Measurements from ENCODE around the gene KLK12.
"Not testable (repeated sequence)": the region's sequence is repeated elsewhere in the genome, so short reads cannot be mapped to it uniquely, and the experiment has no call there.

The KLK12 gene

GRCh38 chr19:50998686-50999085 lies 36.1 kb downstream of the KLK12 start:
- Mint-ChIP-seq H3K4me3 (no peak overlapping the region), H3K9me3 (no peaks in the 10 kb centered on the region), H3K36me3 (ENCODE audit: low read depth) (no peaks in the 10 kb centered on the region), H3K4me1 (ENCODE audit: low read depth) (no peaks in the 10 kb centered on the region), H3K27ac (no peak overlapping the region), H3K27me3 (ENCODE audit: low read depth) (no peaks in the 10 kb centered on the region)

- H3K9me3 Mint-ChIP-seq, result no peaks in the 10 kb centered on the region
- H3K36me3 Mint-ChIP-seq (ENCODE audit: low read depth), result no peaks in the 10 kb centered on the region
- no peaks in the 10 kb centered on the region for H3K4me1 Mint-ChIP-seq (ENCODE audit: low read depth)
- no peak overlapping the region for H3K27ac Mint-ChIP-seq
- no peak overlapping the region for H3K4me3 Mint-ChIP-seq
- H3K27me3 Mint-ChIP-seq (ENCODE audit: low read depth), result no peaks in the 10 kb centered on the region
These were observed 36.7 kb downstream of the KLK12 start for GRCh38 chr19:50998061-50998460.

DNA sequence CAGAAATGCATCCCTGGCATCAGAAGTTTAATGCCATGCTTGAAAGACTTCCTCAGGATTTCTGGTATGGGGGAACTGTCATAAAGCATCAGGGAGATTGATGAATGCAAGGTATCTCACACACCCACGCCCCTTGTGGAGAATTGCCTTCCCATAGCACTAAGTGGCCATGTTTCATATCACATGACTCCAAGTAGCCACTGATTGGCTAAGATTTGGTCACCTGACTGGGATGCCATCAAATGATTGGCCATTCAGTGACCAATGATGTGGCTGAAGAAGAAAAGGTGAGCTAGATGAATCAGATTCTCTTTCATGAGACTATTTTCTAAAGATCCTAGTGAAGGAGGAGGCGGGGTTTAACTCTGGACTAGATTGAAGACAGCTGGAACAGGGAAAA lies 40.7 kb downstream of the KLK12 start:
- Mint-ChIP-seq H3K27ac (no peak overlapping the region), H3K4me3 (no peak overlapping the region), H3K36me3 (ENCODE audit: low read depth) (no peaks in the 10 kb centered on the region), H3K9me3 (no peaks in the 10 kb centered on the region), H3K27me3 (ENCODE audit: low read depth) (peaks cover 11% of the 10 kb centered on the region), H3K4me1 (ENCODE audit: low read depth) (no peaks in the 10 kb centered on the region)

DNA sequence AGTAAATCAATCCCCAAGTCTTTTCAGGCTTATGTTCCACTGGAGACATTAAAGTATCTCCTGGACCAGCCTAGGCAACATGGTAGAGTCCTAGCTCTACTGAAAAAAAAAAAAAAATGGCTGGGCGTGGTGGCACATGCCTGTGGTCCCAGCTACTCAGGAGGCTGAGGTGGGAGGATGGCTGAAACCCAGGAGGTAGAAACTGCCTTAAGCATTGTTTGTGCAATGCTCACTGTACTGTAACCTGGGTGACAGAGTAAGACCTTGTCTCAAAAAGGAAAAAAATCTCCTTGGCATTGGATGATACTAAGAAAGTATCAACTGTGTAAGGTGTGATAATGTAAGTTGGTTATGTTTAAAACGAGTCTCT lies 42.2 kb downstream of the KLK12 start:
- no peak overlapping the region for H3K27ac Mint-ChIP-seq
- H3K4me1 Mint-ChIP-seq (ENCODE audit: low read depth), result no peaks in the 10 kb centered on the region
- H3K9me3 Mint-ChIP-seq, result no peaks in the 10 kb centered on the region
- no peak overlapping the region for H3K4me3 Mint-ChIP-seq
- no peaks in the 10 kb centered on the region for H3K36me3 Mint-ChIP-seq (ENCODE audit: low read depth)
- peaks cover 12% of the 10 kb centered on the region for H3K27me3 Mint-ChIP-seq (ENCODE audit: low read depth)

GRCh38 chr19:50984416-50984815 lies 50.4 kb downstream of the KLK12 start:
- H3K36me3 Mint-ChIP-seq (ENCODE audit: low read depth); H3K9me3 Mint-ChIP-seq; H3K27ac Mint-ChIP-seq; H3K4me3 Mint-ChIP-seq; H3K4me1 Mint-ChIP-seq (ENCODE audit: low read depth): not testable (repeated sequence)
- peaks cover 14% of the 10 kb centered on the region for H3K27me3 Mint-ChIP-seq (ENCODE audit: low read depth)

DNA sequence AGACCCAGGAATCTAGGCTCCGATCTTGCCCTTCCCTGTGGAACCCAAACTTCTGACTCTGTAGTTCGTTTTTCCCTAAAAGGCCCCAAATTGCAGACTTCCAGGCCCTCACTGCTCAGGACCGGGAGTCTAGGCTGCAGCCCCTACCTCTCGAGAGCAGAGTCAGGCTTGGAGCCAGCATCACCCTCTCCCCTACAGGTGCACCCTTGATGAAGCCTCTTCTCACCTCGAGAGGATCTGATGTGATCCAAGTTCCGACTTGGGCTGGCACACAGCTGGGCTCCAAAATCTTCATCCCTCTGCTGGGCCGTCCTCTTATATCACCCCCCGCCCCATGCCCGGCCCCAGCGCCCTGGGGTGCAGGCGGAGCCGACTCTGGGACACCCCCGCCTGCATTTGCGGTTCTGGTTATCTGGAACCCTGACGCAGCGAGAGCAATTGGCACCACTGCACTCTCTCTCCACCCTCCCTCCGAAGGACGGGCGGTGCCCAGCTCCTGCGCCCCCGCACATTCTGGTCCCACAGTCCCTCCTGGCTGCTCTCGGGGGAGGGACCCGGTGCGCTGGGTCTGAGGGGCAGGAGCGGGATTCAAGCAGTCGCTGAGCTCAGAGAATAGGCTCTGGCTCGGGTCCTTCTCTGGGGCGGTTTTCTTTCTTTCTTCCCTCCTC lies 51.0 kb downstream of the KLK12 start, which contains the start of gene KLK7:
KLK7 (minus strand) TSS at position 293 of the 668 bp plus-strand sequence. CDS start 1,518 bp downstream, outside the sequence.
- Mint-ChIP-seq H3K27me3 (ENCODE audit: low read depth) (peaks cover 11% of the 10 kb centered on the region), H3K4me1 (ENCODE audit: low read depth) (no peaks in the 10 kb centered on the region), H3K9me3 (no peaks in the 10 kb centered on the region), H3K4me3 (no peak within 1 kb of the TSS), H3K27ac (no peak within 1 kb of the TSS), H3K36me3 (ENCODE audit: low read depth) (no peaks in the 10 kb centered on the region)

DNA sequence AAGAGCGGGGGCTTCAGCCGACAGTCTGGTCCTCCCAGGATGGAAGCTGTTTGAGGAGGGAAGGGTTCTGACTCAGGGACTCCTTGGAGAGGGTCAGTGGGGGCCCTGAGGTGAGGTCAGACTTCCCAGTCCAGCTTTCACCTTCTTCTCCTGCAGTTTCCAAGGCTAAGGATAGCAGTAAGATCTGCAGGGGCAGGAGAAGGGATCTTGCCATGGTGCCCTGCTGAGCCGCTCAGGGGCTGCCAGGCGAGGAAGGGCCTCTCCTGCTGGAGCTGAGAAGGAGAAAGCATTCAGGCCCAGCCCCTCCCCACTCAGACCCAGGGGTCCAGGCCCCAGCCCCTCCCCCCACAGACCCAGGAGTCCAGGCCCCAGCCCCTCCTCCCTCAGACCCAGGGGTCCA lies 52.6 kb downstream of the KLK12 start:
- H3K36me3 Mint-ChIP-seq (ENCODE audit: low read depth), result no peaks in the 10 kb centered on the region
- H3K27me3 Mint-ChIP-seq (ENCODE audit: low read depth), result peaks cover 11% of the 10 kb centered on the region
- no peaks in the 10 kb centered on the region for H3K9me3 Mint-ChIP-seq
- H3K4me3 Mint-ChIP-seq, result no peak overlapping the region
- H3K27ac Mint-ChIP-seq, result no peak overlapping the region
- H3K4me1 Mint-ChIP-seq (ENCODE audit: low read depth), result no peaks in the 10 kb centered on the region

DNA sequence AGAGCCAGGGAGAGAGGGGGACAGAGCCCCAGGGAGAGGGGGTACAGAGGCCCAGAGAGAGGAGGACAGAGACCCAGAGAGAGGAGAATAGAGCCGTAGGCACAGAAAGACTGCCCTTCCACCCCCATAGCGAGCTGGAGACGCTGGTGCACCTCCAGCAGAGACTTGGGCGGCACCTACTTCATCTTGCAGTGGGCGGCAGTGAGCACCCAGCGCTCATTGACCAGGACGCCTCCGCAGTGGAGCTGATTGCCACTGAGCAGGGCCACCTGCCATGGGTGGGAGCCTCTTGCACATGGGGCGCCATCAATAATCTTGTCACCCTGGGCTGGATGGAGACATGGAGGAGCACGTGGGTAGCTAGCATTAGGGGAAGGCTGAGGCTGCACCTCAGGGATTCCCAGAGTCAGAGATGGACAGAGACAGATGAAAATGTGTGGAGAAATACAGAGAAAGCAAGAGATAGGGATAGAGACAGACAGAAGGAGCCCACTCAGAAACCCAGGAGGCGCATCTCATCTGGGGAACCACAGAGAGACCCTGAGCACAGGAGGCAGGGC lies 53.1 kb downstream of the KLK12 start:
- H3K27ac Mint-ChIP-seq, result no peak overlapping the region
- no peaks in the 10 kb centered on the region for H3K36me3 Mint-ChIP-seq (ENCODE audit: low read depth)
- no peak overlapping the region for H3K4me3 Mint-ChIP-seq
- H3K9me3 Mint-ChIP-seq, result no peaks in the 10 kb centered on the region
- no peaks in the 10 kb centered on the region for H3K4me1 Mint-ChIP-seq (ENCODE audit: low read depth)
- H3K27me3 Mint-ChIP-seq (ENCODE audit: low read depth), result peaks cover 11% of the 10 kb centered on the region

DNA sequence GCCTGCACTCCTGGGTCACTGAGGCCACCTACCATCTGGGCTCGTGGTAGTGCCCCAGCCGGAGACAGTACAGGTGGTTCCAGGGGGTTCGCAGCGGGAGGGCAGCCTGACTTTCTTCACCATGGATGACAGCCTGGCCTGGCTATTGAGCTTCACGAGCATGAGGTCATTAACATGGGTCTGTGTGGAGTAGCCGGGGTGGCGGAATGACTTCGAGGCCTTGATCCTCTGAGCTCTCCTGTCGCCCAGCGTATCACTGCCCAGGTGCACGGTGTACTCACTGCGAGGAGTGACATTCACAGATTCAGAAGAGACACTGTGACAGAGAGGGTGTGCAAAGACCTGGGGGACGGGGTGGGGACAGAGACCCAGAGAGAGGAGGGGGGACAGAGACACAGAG lies 54.6 kb downstream of the KLK12 start:
- H3K4me3 Mint-ChIP-seq, result no peak overlapping the region
- no peaks in the 10 kb centered on the region for H3K9me3 Mint-ChIP-seq
- no peaks in the 10 kb centered on the region for H3K4me1 Mint-ChIP-seq (ENCODE audit: low read depth)
- H3K27me3 Mint-ChIP-seq (ENCODE audit: low read depth), result peaks cover 11% of the 10 kb centered on the region
- H3K36me3 Mint-ChIP-seq (ENCODE audit: low read depth), result no peaks in the 10 kb centered on the region
- no peak overlapping the region for H3K27ac Mint-ChIP-seq

- peaks cover 11% of the 10 kb centered on the region for H3K27me3 Mint-ChIP-seq (ENCODE audit: low read depth)
- H3K9me3 Mint-ChIP-seq, result no peaks in the 10 kb centered on the region
- no peaks in the 10 kb centered on the region for H3K4me1 Mint-ChIP-seq (ENCODE audit: low read depth)
- H3K36me3 Mint-ChIP-seq (ENCODE audit: low read depth), result no peaks in the 10 kb centered on the region
- no peak overlapping the region for H3K4me3 Mint-ChIP-seq
- H3K27ac Mint-ChIP-seq, result no peak overlapping the region
These were observed 55.0 kb downstream of the KLK12 start for GRCh38 chr19:50979758-50980157.
